Posterior vena cava (tissue), 2 donors: ENCODE results near the gene E2F2. TPM values are rescaled to one million over a fixed set of nuclear protein-coding genes. Genes with fewer than 3 reads are reported as not detected.
A peak's percentile ranks its signal among the peaks of the same experiment; 100 is the strongest.

Source experiments
- DNase-seq: peaks from one replicate; pipeline ENCODE4 v3.0.0-alpha.2; 2020; ENCODE audit warnings: low spot score
- intact Hi-C, 2 donors: fragments of 100-400 bp; cut with DNase I; formaldehyde crosslinking; loops; one replicate each; pipeline versions ENCODE4 v1.14.1 to v1.14.2; 2022 to 2023
- total RNA-seq, 2 donors: library from RNA; stranded (reverse); fragmentation: NEBNext Ultra II Directional; extraction: Animal tissue kit (Norgen Biotek cat#: 25700); gene quantifications; one replicate each; pipeline ENCODE4 v1.2.1, GENCODE V29; 2021
- donor health status: DM: yes; HTN: yes; CAD: no.
- donor health status: DM: yes; HTN: yes; CAD: no.

Gene E2F2
- total RNA-seq, 2 donors from 2014 or later: 0.24 to 0.46 TPM

GRCh38 chr1:23563755-23564374 is 32.8 kb upstream of the E2F2 start:
- intact Hi-C loops: no loop called here
- no peak for DNase-seq

- intact Hi-C loops: no loop called here
- DNase-seq: no peak
These were observed 32.0 kb upstream of the E2F2 start for GRCh38 chr1:23563003-23563402.

GRCh38 chr1:23562137-23562876 is 31.3 kb upstream of the E2F2 start:
- DNase-seq: peak; percentile 99
- intact Hi-C loops: no loop called here

GRCh38 chr1:23561813-23562100 is 30.7 kb upstream of the E2F2 start:
- intact Hi-C loops: no loop called here
- no peak for DNase-seq

- intact Hi-C loops: no loop called here
- DNase-seq: no peak
These were observed 30.2 kb upstream of the E2F2 start for GRCh38 chr1:23561076-23561812.

GRCh38 chr1:23559985-23560741 is 29.1 kb upstream of the E2F2 start:
- no peak for DNase-seq
- intact Hi-C loops: no loop called here

- peak; percentile 100 for DNase-seq
- intact Hi-C loops: no loop called here
These were observed 28.3 kb upstream of the E2F2 start, which contains the start of gene ID3 for GRCh38 chr1:23559136-23559984. Gene ID3, minus strand, starts transcription at chr1:23559501. Its CDS starts 75 bp downstream, at chr1:23559426.

- DNase-seq: no peak
- intact Hi-C loops: no loop called here
These were observed 27.8 kb upstream of the E2F2 start for GRCh38 chr1:23558872-23559135.

- DNase-seq: peak; percentile 88
- intact Hi-C loops: no loop called here
These were observed 27.3 kb upstream of the E2F2 start for GRCh38 chr1:23558140-23558871.

- no peak for DNase-seq
- intact Hi-C loops: no loop called here
These were observed 26.6 kb upstream of the E2F2 start for GRCh38 chr1:23557471-23558124.

GRCh38 chr1:23556635-23557470 is 25.8 kb upstream of the E2F2 start:
- DNase-seq: no peak
- intact Hi-C loops: no loop called here

- DNase-seq: peak; percentile 44
- intact Hi-C loops: no loop called here
These were observed 25.1 kb upstream of the E2F2 start for GRCh38 chr1:23555986-23556634.

- peak; percentile 82 for DNase-seq
- intact Hi-C loops: no loop called here
These were observed 24.4 kb upstream of the E2F2 start for GRCh38 chr1:23555270-23555985.

- intact Hi-C loops: no loop called here
- peak; percentile 94 for DNase-seq
These were observed 23.6 kb upstream of the E2F2 start for GRCh38 chr1:23554481-23555269.

- no peak for DNase-seq
- intact Hi-C loops: no loop called here
These were observed 23.1 kb upstream of the E2F2 start for GRCh38 chr1:23554127-23554480.
